ENCODE results near the gene SETSIP.

The SETSIP gene

DNA sequence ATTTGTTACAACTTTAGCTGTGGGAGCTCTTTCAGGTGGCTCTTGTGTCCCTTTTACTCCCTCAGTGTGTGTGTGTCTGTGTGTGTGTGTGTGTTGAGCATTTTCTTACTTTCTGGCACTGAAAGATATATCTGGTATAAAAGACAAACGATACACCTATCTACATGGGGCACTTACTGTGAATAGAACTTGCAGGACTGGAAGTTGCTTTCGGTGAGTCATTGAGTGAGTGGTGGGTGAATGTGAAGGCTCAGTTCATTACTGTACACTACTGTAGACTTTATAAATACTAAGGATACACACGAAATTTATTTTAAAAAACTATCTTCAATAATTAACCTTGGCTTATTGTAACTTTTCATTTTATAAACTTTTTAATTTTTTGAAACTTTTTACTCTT is 43.6 kb upstream of the SETSIP start:
- H3K27ac ChIP-seq (ENCODE audit: extremely low read depth, low read depth, low read length): no peak overlapping the region
- no peaks in the 10 kb centered on the region for H3K4me1 ChIP-seq (ENCODE audit: control insufficient read depth, insufficient read depth, low read length)
- H3K36me3 ChIP-seq (ENCODE audit: control insufficient read depth in 2 of 2, insufficient read depth in 1 of 2, low read length in 2 of 2): no peaks in the 10 kb centered on the region
- POLR2A ChIA-PET: no interaction called here
- peak; percentile 44; the same call in 1 of the 2 replicates for TF ChIP-seq PRDM1 (tag by site-specific recombination; IDR thresholded peaks at IDR 0.05)
- no peak for TF ChIP-seq ZNF670 (tag by site-specific recombination; IDR thresholded peaks at IDR 0.05; ENCODE audit: low read depth)
- CTCF ChIA-PET: interaction anchor here (0.8 kb wide), 1 partner anchor 8 kb away, joined by 6 read pairs; no protein-coding TSS in a partner anchor
- no peaks in the 10 kb centered on the region for H3K9me3 ChIP-seq (ENCODE audit: control insufficient read depth, insufficient read depth, low read depth, low read length)
- H3K4me3 ChIP-seq (ENCODE audit: low read depth, low read length): no peak overlapping the region

DNA sequence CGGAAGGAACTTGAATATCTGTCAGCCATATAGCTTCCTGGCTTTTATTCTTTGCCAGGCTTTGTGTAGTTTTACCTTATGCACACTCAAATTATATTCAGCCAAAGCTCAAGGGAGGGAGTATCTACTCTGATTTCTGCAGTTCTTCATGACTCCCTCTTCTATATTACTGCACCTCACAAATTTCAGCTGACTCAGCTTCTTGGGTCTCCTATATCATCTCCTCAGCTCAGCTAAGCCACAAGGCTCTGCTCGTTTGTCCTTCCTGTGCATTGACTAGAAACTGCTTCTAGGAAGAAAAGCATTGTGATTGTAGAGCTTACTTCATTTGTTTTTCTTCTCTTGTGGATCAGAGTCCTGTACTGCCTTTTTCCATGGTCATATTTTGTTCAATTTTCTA is 42.3 kb upstream of the SETSIP start:
- H3K36me3 ChIP-seq (ENCODE audit: control insufficient read depth in 2 of 2, insufficient read depth in 1 of 2, low read length in 2 of 2): no peaks in the 10 kb centered on the region
- H3K4me3 ChIP-seq (ENCODE audit: low read depth, low read length): no peak overlapping the region
- ChIA-PET CTCF (no interaction called here), POLR2A (no interaction called here)
- no peak overlapping the region for H3K27ac ChIP-seq (ENCODE audit: extremely low read depth, low read depth, low read length)
- no peaks in the 10 kb centered on the region for H3K9me3 ChIP-seq (ENCODE audit: control insufficient read depth, insufficient read depth, low read depth, low read length)
- H3K4me1 ChIP-seq (ENCODE audit: control insufficient read depth, insufficient read depth, low read length): no peaks in the 10 kb centered on the region
- TF ChIP-seq ZNF791 (tag by site-specific recombination; IDR thresholded peaks at IDR 0.05) (no peak), ZEB2 (tag by site-specific recombination; IDR thresholded peaks at IDR 0.05) (no peak), ZBTB17 (tag by site-specific recombination; IDR thresholded peaks at IDR 0.05) (peak; percentile 30; the same call in 1 of the 2 replicates)

DNA sequence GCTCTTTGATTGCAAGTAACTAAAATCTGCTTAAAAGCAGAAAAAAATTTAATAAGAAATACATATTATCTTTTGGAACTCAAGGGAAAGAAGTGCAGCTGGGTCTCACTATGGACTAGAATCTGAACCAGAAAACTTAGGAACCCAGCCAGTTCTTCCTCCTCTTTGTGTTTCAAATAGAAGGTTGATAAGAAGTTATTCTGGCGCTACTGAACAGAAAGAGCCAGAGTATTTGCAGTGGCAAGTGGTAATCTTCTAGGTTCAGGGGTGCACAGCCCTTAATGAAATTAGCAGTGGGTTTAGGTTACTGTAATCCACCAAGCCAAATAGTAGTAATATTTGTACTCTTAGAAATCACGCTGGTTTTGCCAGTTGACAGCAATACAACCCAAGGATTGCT is 33.4 kb upstream of the SETSIP start:
- no peak overlapping the region for H3K27ac ChIP-seq (ENCODE audit: extremely low read depth, low read depth, low read length)
- H3K4me3 ChIP-seq (ENCODE audit: low read depth, low read length): no peak overlapping the region
- H3K36me3 ChIP-seq (ENCODE audit: control insufficient read depth in 2 of 2, insufficient read depth in 1 of 2, low read length in 2 of 2): peaks cover 3 to 4% of the 10 kb centered on the region in 2 experiments; a peak in 2 of 3 replicates
- TF ChIP-seq ZBTB21 (tag by site-specific recombination; IDR thresholded peaks at IDR 0.05) (no peak), ZNF548 (tag by site-specific recombination; IDR thresholded peaks at IDR 0.05) (no peak), ZNF423 (tag by site-specific recombination; IDR thresholded peaks at IDR 0.05) (no peak), YY1 (tag by site-specific recombination; IDR thresholded peaks at IDR 0.05) (no peak), ZNF776 (tag by site-specific recombination; IDR thresholded peaks at IDR 0.05; ENCODE audit: borderline replicate concordance) (no peak), ZNF16 (tag by site-specific recombination; IDR thresholded peaks at IDR 0.05; ENCODE audit: low read depth) (no peak), YY2 (tag by site-specific recombination; IDR thresholded peaks at IDR 0.05) (no peak), ZNF658 (tag by site-specific recombination; IDR thresholded peaks at IDR 0.05) (no peak), ZNF76 (tag by site-specific recombination; IDR thresholded peaks at IDR 0.05; ENCODE audit: borderline replicate concordance, low read depth) (no peak), ZNF175 (tag by site-specific recombination; IDR thresholded peaks at IDR 0.05) (no peak), ZXDB (tag by site-specific recombination; IDR thresholded peaks at IDR 0.05) (no peak), ZNF792 (tag by site-specific recombination; IDR thresholded peaks at IDR 0.05) (no peak), TRIM28 (IDR thresholded peaks at IDR 0.05; ENCODE audit: borderline replicate concordance, low read length) (no peak)
- TF ChIP-seq, protein P1, sequence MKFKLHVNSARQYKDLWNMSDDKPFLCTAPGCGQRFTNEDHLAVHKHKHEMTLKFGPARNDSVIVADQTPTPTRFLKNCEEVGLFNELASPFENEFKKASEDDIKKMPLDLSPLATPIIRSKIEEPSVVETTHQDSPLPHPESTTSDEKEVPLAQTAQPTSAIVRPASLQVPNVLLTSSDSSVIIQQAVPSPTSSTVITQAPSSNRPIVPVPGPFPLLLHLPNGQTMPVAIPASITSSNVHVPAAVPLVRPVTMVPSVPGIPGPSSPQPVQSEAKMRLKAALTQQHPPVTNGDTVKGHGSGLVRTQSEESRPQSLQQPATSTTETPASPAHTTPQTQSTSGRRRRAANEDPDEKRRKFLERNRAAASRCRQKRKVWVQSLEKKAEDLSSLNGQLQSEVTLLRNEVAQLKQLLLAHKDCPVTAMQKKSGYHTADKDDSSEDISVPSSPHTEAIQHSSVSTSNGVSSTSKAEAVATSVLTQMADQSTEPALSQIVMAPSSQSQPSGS (tag by site-specific recombination; IDR thresholded peaks at IDR 0.05; ENCODE audit: low read depth): no peak
- TF ChIP-seq, protein P2, sequence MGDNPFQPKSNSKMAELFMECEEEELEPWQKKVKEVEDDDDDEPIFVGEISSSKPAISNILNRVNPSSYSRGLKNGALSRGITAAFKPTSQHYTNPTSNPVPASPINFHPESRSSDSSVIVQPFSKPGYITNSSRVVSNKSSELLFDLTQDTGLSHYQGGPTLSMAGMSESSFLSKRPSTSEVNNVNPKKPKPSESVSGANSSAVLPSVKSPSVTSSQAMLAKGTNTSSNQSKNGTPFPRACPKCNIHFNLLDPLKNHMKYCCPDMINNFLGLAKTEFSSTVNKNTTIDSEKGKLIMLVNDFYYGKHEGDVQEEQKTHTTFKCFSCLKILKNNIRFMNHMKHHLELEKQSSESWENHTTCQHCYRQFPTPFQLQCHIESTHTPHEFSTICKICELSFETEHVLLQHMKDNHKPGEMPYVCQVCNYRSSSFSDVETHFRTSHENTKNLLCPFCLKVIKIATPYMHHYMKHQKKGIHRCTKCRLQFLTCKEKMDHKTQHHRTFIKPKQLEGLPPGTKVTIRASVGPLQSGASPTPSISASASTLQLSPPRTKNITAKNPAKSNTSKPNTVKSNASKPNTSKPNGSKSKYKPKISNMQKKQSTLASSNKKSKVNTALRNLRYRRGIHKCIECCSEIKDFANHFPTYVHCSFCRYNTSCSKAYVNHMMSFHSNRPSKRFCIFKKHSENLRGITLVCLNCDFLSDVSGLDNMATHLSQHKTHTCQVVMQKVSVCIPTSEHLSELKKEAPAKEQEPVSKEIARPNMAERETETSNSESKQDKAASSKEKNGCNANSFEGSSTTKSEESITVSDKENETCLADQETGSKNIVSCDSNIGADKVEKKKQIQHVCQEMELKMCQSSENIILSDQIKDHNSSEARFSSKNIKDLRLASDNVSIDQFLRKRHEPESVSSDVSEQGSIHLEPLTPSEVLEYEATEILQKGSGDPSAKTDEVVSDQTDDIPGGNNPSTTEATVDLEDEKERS (tag by site-specific recombination; IDR thresholded peaks at IDR 0.05): no peak
- TF ChIP-seq, protein P3, sequence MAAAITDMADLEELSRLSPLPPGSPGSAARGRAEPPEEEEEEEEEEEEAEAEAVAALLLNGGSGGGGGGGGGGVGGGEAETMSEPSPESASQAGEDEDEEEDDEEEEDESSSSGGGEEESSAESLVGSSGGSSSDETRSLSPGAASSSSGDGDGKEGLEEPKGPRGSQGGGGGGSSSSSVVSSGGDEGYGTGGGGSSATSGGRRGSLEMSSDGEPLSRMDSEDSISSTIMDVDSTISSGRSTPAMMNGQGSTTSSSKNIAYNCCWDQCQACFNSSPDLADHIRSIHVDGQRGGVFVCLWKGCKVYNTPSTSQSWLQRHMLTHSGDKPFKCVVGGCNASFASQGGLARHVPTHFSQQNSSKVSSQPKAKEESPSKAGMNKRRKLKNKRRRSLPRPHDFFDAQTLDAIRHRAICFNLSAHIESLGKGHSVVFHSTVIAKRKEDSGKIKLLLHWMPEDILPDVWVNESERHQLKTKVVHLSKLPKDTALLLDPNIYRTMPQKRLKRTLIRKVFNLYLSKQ (tag by site-specific recombination; IDR thresholded peaks at IDR 0.05; ENCODE audit: borderline replicate concordance): no peak
- TF ChIP-seq, protein P4, sequence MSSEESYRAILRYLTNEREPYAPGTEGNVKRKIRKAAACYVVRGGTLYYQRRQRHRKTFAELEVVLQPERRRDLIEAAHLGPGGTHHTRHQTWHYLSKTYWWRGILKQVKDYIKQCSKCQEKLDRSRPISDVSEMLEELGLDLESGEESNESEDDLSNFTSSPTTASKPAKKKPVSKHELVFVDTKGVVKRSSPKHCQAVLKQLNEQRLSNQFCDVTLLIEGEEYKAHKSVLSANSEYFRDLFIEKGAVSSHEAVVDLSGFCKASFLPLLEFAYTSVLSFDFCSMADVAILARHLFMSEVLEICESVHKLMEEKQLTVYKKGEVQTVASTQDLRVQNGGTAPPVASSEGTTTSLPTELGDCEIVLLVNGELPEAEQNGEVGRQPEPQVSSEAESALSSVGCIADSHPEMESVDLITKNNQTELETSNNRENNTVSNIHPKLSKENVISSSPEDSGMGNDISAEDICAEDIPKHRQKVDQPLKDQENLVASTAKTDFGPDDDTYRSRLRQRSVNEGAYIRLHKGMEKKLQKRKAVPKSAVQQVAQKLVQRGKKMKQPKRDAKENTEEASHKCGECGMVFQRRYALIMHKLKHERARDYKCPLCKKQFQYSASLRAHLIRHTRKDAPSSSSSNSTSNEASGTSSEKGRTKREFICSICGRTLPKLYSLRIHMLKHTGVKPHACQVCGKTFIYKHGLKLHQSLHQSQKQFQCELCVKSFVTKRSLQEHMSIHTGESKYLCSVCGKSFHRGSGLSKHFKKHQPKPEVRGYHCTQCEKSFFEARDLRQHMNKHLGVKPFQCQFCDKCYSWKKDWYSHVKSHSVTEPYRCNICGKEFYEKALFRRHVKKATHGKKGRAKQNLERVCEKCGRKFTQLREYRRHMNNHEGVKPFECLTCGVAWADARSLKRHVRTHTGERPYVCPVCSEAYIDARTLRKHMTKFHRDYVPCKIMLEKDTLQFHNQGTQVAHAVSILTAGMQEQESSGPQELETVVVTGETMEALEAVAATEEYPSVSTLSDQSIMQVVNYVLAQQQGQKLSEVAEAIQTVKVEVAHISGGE (tag by site-specific recombination; conservative IDR thresholded peaks at IDR 0.05; ENCODE audit: low read depth): no peak
- POLR2A ChIA-PET: no interaction called here
- CTCF ChIA-PET: interaction anchor here (0.6 kb wide), 1 partner anchor 359 kb away, joined by 3 read pairs; no protein-coding TSS in a partner anchor
- no peaks in the 10 kb centered on the region for H3K4me1 ChIP-seq (ENCODE audit: control insufficient read depth, insufficient read depth, low read length)
- H3K9me3 ChIP-seq (ENCODE audit: control insufficient read depth, insufficient read depth, low read depth, low read length): no peaks in the 10 kb centered on the region
